ENCODE data around the gene ELOVL1.

Gene ELOVL1

DNA sequence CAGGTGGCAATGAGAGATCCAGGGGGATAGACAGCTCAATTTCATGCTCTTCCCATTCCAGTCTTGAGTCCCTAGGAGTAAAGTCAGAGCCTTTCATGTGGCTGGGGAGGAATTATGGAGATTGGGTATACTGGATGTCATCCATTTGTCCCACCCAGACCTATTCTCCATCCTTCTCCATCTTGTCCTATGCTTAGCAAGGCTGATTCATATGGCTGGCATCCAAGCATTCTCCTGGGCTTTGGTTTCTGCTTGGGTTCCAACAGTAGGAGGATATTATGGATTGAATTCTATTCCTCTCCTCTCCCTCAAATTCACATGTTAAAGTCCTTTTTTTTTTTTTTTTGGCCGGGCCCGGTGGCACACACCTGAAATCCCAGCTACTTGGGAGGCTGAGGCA, 12.9 kb downstream of the ELOVL1 start:
- H3K9me3 ChIP-seq (ENCODE audit: insufficient read depth, low read depth, low read length) = no peaks in the 10 kb centered on the region
- peaks cover 8% of the 10 kb centered on the region for H3K79me1 ChIP-seq (ENCODE audit: low read length)
- H3K4me2 ChIP-seq (ENCODE audit: low read length) = no peak overlapping the region
- H2BK12ac ChIP-seq (ENCODE audit: low read length) = no peak overlapping the region
- H2BK120ac ChIP-seq (ENCODE audit: insufficient read depth, low read length, poor library complexity) = no peak overlapping the region
- H4K91ac ChIP-seq (ENCODE audit: low read depth, low read length) = no peak overlapping the region
- no CpG with 5 or more reads among the region's 2 CpGs for WGBS (ENCODE audit: extremely low coverage, insufficient coverage, insufficient read length)
- H3K23ac ChIP-seq (ENCODE audit: low read length) = no peak overlapping the region
- H3K27me3 ChIP-seq (ENCODE audit: insufficient read depth, low read length) = no peaks in the 10 kb centered on the region
- H4K12ac ChIP-seq (ENCODE audit: low read depth, low read length) = no peak overlapping the region
- peaks cover 3 to 6% of the 10 kb centered on the region in 2 experiments for H3K4me1 ChIP-seq (ENCODE audit: control insufficient read depth in 1 of 2, insufficient read depth in 2 of 2, low read length in 2 of 2)
- peaks cover 2 to 3% of the 10 kb centered on the region in 2 experiments for H3K36me3 ChIP-seq (ENCODE audit: control insufficient read depth in 1 of 2, insufficient read depth in 2 of 2, low read length in 2 of 2)
- no peak overlapping the region for H2AFZ ChIP-seq (ENCODE audit: insufficient read depth, low read length, poor library complexity)
- no peak overlapping the region for H3K9ac ChIP-seq (ENCODE audit: low read length)
- no peak overlapping the region for H4K8ac ChIP-seq (ENCODE audit: low read depth, low read length)
- no peak overlapping the region for H2BK5ac ChIP-seq (ENCODE audit: low read depth, low read length, poor library complexity)
- peaks cover 6% of the 10 kb centered on the region for H3K79me2 ChIP-seq (ENCODE audit: control insufficient read depth, insufficient read depth, low read length, poor library complexity)
- H2AK5ac ChIP-seq (ENCODE audit: low read length) = no peak overlapping the region
- DNase-seq = no peak
- H3K18ac ChIP-seq (ENCODE audit: low read length) = no peak overlapping the region
- H3K4me3 ChIP-seq (ENCODE audit: low read depth, low read length) = no peak overlapping the region
- H3K14ac ChIP-seq (ENCODE audit: low read length) = no peak overlapping the region
- no peak overlapping the region for H3K27ac ChIP-seq (ENCODE audit: low read depth, low read length)
- no peak overlapping the region for H3K4ac ChIP-seq (ENCODE audit: low read depth, low read length)

DNA sequence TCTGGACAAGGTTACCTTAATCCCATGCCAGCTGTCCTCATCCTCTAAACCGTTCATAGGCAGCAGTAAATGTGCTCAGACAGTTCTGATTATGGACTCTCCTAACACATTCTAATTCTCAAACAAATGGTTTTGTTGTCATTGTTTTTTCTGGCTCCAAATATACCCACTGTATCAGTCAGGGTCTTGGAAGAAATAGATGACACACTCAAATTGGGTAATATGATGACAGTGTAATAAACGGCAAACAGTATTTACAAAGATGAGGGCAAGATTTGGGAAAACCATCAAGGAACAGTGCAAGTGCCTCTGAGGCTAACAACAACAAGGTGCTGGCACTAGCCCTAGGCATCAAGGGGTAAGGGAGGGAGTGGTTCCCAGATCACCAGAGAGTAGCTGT, 13.3 kb downstream of the ELOVL1 start:
- DNase-seq = no peak
- no peaks in the 10 kb centered on the region for H3K36me3 ChIP-seq (ENCODE audit: control insufficient read depth in 1 of 2, insufficient read depth in 2 of 2, low read length in 2 of 2)
- H2AK5ac ChIP-seq (ENCODE audit: low read length) = no peak overlapping the region
- no peak overlapping the region for H3K14ac ChIP-seq (ENCODE audit: low read length)
- H4K12ac ChIP-seq (ENCODE audit: low read depth, low read length) = no peak overlapping the region
- no peak overlapping the region for H3K27ac ChIP-seq (ENCODE audit: low read depth, low read length)
- no peak overlapping the region for H2AFZ ChIP-seq (ENCODE audit: insufficient read depth, low read length, poor library complexity)
- WGBS (ENCODE audit: extremely low coverage, insufficient coverage, insufficient read length) = no CpG with 5 or more reads among the region's 2 CpGs
- H2BK5ac ChIP-seq (ENCODE audit: low read depth, low read length, poor library complexity) = no peak overlapping the region
- H3K23ac ChIP-seq (ENCODE audit: low read length) = no peak overlapping the region
- no peak overlapping the region for H2BK120ac ChIP-seq (ENCODE audit: insufficient read depth, low read length, poor library complexity)
- no peak overlapping the region for H3K4me3 ChIP-seq (ENCODE audit: low read depth, low read length)
- no peak overlapping the region for H4K91ac ChIP-seq (ENCODE audit: low read depth, low read length)
- H3K4me1 ChIP-seq (ENCODE audit: control insufficient read depth in 1 of 2, insufficient read depth in 2 of 2, low read length in 2 of 2) = peaks cover 0 to 3% of the 10 kb centered on the region in 2 experiments
- no peak overlapping the region for H3K18ac ChIP-seq (ENCODE audit: low read length)
- H3K9me3 ChIP-seq (ENCODE audit: insufficient read depth, low read depth, low read length) = no peaks in the 10 kb centered on the region
- peaks cover 8% of the 10 kb centered on the region for H3K79me1 ChIP-seq (ENCODE audit: low read length)
- H3K27me3 ChIP-seq (ENCODE audit: insufficient read depth, low read length) = no peaks in the 10 kb centered on the region
- H3K4ac ChIP-seq (ENCODE audit: low read depth, low read length) = no peak overlapping the region
- no peak overlapping the region for H4K8ac ChIP-seq (ENCODE audit: low read depth, low read length)
- H3K9ac ChIP-seq (ENCODE audit: low read length) = no peak overlapping the region
- no peak overlapping the region for H2BK12ac ChIP-seq (ENCODE audit: low read length)
- no peak overlapping the region for H3K4me2 ChIP-seq (ENCODE audit: low read length)
- peaks cover 6% of the 10 kb centered on the region for H3K79me2 ChIP-seq (ENCODE audit: control insufficient read depth, insufficient read depth, low read length, poor library complexity)

DNA sequence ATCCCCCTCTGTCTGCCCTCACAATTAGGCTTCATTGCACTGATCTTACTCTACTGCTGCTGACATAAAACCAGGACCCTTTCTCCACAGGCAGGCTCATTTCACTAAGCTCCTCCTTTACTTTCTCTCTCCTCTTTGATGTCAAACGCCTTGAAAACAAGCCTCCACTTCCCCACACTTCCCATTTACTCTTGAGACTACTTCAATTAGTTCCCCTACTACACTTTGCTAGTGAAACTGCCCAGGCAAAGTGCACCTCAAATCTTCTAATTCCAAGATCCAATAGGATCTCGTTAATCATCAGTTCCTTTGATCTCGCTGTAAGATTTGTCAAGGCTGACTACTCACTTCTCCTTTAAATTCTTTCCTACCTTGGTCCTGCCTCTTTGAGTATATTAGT, 14.9 kb downstream of the ELOVL1 start:
- H4K12ac ChIP-seq (ENCODE audit: low read depth, low read length) = no peak overlapping the region
- H3K23ac ChIP-seq (ENCODE audit: low read length) = no peak overlapping the region
- H3K14ac ChIP-seq (ENCODE audit: low read length) = no peak overlapping the region
- H3K36me3 ChIP-seq (ENCODE audit: control insufficient read depth in 1 of 2, insufficient read depth in 2 of 2, low read length in 2 of 2) = no peaks in the 10 kb centered on the region
- DNase-seq = no peak
- no peak overlapping the region for H2AK5ac ChIP-seq (ENCODE audit: low read length)
- no CpG with 5 or more reads among the region's 3 CpGs for WGBS (ENCODE audit: extremely low coverage, insufficient coverage, insufficient read length)
- H4K8ac ChIP-seq (ENCODE audit: low read depth, low read length) = no peak overlapping the region
- H3K79me2 ChIP-seq (ENCODE audit: control insufficient read depth, insufficient read depth, low read length, poor library complexity) = peaks cover 7% of the 10 kb centered on the region
- H2BK120ac ChIP-seq (ENCODE audit: insufficient read depth, low read length, poor library complexity) = no peak overlapping the region
- H3K27ac ChIP-seq (ENCODE audit: low read depth, low read length) = no peak overlapping the region
- H2BK12ac ChIP-seq (ENCODE audit: low read length) = no peak overlapping the region
- H3K9ac ChIP-seq (ENCODE audit: low read length) = no peak overlapping the region
- no peak overlapping the region for H3K18ac ChIP-seq (ENCODE audit: low read length)
- H3K4ac ChIP-seq (ENCODE audit: low read depth, low read length) = no peak overlapping the region
- H3K4me1 ChIP-seq (ENCODE audit: control insufficient read depth in 1 of 2, insufficient read depth in 2 of 2, low read length in 2 of 2) = peaks cover 3 to 5% of the 10 kb centered on the region in 2 experiments
- no peak overlapping the region for H2BK5ac ChIP-seq (ENCODE audit: low read depth, low read length, poor library complexity)
- H3K79me1 ChIP-seq (ENCODE audit: low read length) = peaks cover 9% of the 10 kb centered on the region
- H3K4me2 ChIP-seq (ENCODE audit: low read length) = no peak overlapping the region
- H3K9me3 ChIP-seq (ENCODE audit: insufficient read depth, low read depth, low read length) = no peaks in the 10 kb centered on the region
- H3K4me3 ChIP-seq (ENCODE audit: low read depth, low read length) = no peak overlapping the region
- no peak overlapping the region for H4K91ac ChIP-seq (ENCODE audit: low read depth, low read length)
- no peaks in the 10 kb centered on the region for H3K27me3 ChIP-seq (ENCODE audit: insufficient read depth, low read length)
- no peak overlapping the region for H2AFZ ChIP-seq (ENCODE audit: insufficient read depth, low read length, poor library complexity)

DNA sequence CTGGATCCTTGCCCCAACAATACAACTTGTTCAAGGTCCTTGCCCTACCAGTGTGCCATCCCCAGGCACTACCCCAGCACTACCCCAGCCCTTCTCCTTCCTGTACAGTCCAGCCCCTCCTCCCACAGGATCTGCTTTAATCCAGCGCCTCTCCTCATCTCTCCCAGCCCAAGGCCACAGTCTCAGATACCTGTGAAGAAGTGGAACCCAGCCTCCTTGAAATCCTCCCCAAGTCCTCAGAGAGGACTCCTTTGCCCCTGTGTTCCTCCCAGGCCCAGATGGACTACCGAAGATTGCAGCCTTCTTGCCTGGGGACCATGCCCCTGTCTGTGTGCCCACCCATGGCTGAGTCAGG, 15.5 kb downstream of the ELOVL1 start:
- no peaks in the 10 kb centered on the region for H3K9me3 ChIP-seq (ENCODE audit: insufficient read depth, low read depth, low read length)
- no peak overlapping the region for H3K4me2 ChIP-seq (ENCODE audit: low read length)
- H3K79me1 ChIP-seq (ENCODE audit: low read length) = peaks cover 9% of the 10 kb centered on the region
- H3K14ac ChIP-seq (ENCODE audit: low read length) = no peak overlapping the region
- no peak for DNase-seq
- H2BK120ac ChIP-seq (ENCODE audit: insufficient read depth, low read length, poor library complexity) = no peak overlapping the region
- peaks cover 3 to 4% of the 10 kb centered on the region in 2 experiments for H3K4me1 ChIP-seq (ENCODE audit: control insufficient read depth in 1 of 2, insufficient read depth in 2 of 2, low read length in 2 of 2)
- no peak overlapping the region for H2AK5ac ChIP-seq (ENCODE audit: low read length)
- H2BK5ac ChIP-seq (ENCODE audit: low read depth, low read length, poor library complexity) = no peak overlapping the region
- no peak overlapping the region for H4K91ac ChIP-seq (ENCODE audit: low read depth, low read length)
- no peak overlapping the region for H2AFZ ChIP-seq (ENCODE audit: insufficient read depth, low read length, poor library complexity)
- H3K9ac ChIP-seq (ENCODE audit: low read length) = no peak overlapping the region
- H4K8ac ChIP-seq (ENCODE audit: low read depth, low read length) = no peak overlapping the region
- WGBS (ENCODE audit: extremely low coverage, insufficient coverage, insufficient read length) = no CpG with 5 or more reads among the region's 2 CpGs
- H3K27me3 ChIP-seq (ENCODE audit: insufficient read depth, low read length) = no peaks in the 10 kb centered on the region
- H3K27ac ChIP-seq (ENCODE audit: low read depth, low read length) = no peak overlapping the region
- H3K79me2 ChIP-seq (ENCODE audit: control insufficient read depth, insufficient read depth, low read length, poor library complexity) = peaks cover 7% of the 10 kb centered on the region
- H3K4me3 ChIP-seq (ENCODE audit: low read depth, low read length) = no peak overlapping the region
- H3K4ac ChIP-seq (ENCODE audit: low read depth, low read length) = no peak overlapping the region
- no peaks in the 10 kb centered on the region for H3K36me3 ChIP-seq (ENCODE audit: control insufficient read depth in 1 of 2, insufficient read depth in 2 of 2, low read length in 2 of 2)
- H2BK12ac ChIP-seq (ENCODE audit: low read length) = no peak overlapping the region
- no peak overlapping the region for H3K23ac ChIP-seq (ENCODE audit: low read length)
- no peak overlapping the region for H4K12ac ChIP-seq (ENCODE audit: low read depth, low read length)
- H3K18ac ChIP-seq (ENCODE audit: low read length) = no peak overlapping the region
